SK-N-SH treated with all-trans-retinoic acid at 6 μM for 48 hours (cell line): ENCODE measurements around the gene MRPS5.

Experiments used
- ATAC-seq: fragments of 200-7000 bp; cut with Tn5 transposase; 3 replicates; pipeline ENCODE4 v1.9.1; 2020; ENCODE audit warnings: mild to moderate bottlenecking, moderate library complexity
- BACH2 ChIP-seq: fragments of 250-450 bp; sonication (Bioruptor Pico); IDR thresholded peaks from 2 replicates; pipeline ENCODE4 v1.9.0; 2021; ENCODE audit warnings: mild to moderate bottlenecking, borderline replicate concordance
- CSDC2 ChIP-seq: fragments of 250-450 bp; sonication (Bioruptor Pico); IDR thresholded peaks from 2 replicates; pipeline ENCODE4 v1.5.0; 2020; ENCODE audit warnings: mild to moderate bottlenecking, moderate library complexity
- CSRNP3 ChIP-seq: fragments of 250-450 bp; sonication (Bioruptor Pico); IDR thresholded peaks from 2 replicates; pipeline ENCODE4 v1.5.1; 2021; ENCODE audit warnings: mild to moderate bottlenecking, moderate library complexity
- ESRRG ChIP-seq: fragments of 250-450 bp; sonication (Bioruptor Pico); IDR thresholded peaks from 2 replicates; pipeline ENCODE4 v1.6.1; 2021; ENCODE audit warnings: mild to moderate bottlenecking
- GLIS3 ChIP-seq: fragments of 250-450 bp; sonication (Bioruptor Pico); IDR thresholded peaks from 2 replicates; pipeline ENCODE4 v1.5.0; 2020; ENCODE audit warnings: mild to moderate bottlenecking, moderate library complexity
- ISL1 ChIP-seq: fragments of 250-450 bp; sonication (Bioruptor Pico); IDR thresholded peaks from 2 replicates; pipeline ENCODE4 v2.1.2; 2022; ENCODE audit warnings: mild to moderate bottlenecking, moderate library complexity
- OSR1 ChIP-seq: fragments of 250-450 bp; sonication (Bioruptor Pico); IDR thresholded peaks from 2 replicates; pipeline ENCODE4 v1.8.0; 2022; ENCODE audit warnings: moderate library complexity, mild to moderate bottlenecking, inconsistent platforms
- PPARA ChIP-seq: fragments of 250-450 bp; sonication (Bioruptor Pico); IDR thresholded peaks from 2 replicates; pipeline ENCODE4 v1.5.0; 2020; ENCODE audit warnings: mild to moderate bottlenecking, borderline replicate concordance
- RARB ChIP-seq: fragments of 250-450 bp; sonication (Bioruptor Pico); IDR thresholded peaks from 2 replicates; pipeline ENCODE4 v1.8.0; 2021; ENCODE audit warnings: mild to moderate bottlenecking, moderate library complexity
- SNAI2 ChIP-seq: fragments of 250-450 bp; sonication (Bioruptor Pico); IDR thresholded peaks from 2 replicates; pipeline ENCODE4 v1.5.0; 2020; ENCODE audit warnings: mild to moderate bottlenecking, moderate library complexity
- TCF4 ChIP-seq: fragments of 250-450 bp; sonication (Bioruptor Pico); IDR thresholded peaks from 2 replicates; pipeline ENCODE4 v1.8.0; 2021; ENCODE audit warnings: mild to moderate bottlenecking, moderate library complexity, borderline replicate concordance
- TOX ChIP-seq: fragments of 250-450 bp; sonication (Bioruptor Pico); IDR thresholded peaks from 2 replicates; pipeline ENCODE4 v1.8.0; 2021; ENCODE audit warnings: mild to moderate bottlenecking, moderate library complexity, borderline replicate concordance
- TSHZ2 ChIP-seq: fragments of 250-450 bp; sonication (Bioruptor Pico); IDR thresholded peaks from 2 replicates; pipeline ENCODE4 v1.5.0; 2020; ENCODE audit warnings: mild to moderate bottlenecking, moderate library complexity
- ZC3H10 ChIP-seq: fragments of 250-450 bp; sonication (Bioruptor Pico); IDR thresholded peaks from 2 replicates; pipeline ENCODE4 v1.5.1; 2021; ENCODE audit warnings: mild to moderate bottlenecking, moderate library complexity
- ZFP3 ChIP-seq: fragments of 250-450 bp; sonication (Bioruptor Pico); IDR thresholded peaks from 2 replicates; pipeline ENCODE4 v1.5.0; 2020; ENCODE audit warnings: mild to moderate bottlenecking, moderate library complexity
- ZNF8 ChIP-seq: fragments of 450-650 bp; formaldehyde crosslinking; IDR thresholded peaks from 2 replicates; pipeline ENCODE4 v1.5.0; 2020; ENCODE audit warnings: mild to moderate bottlenecking, moderate library complexity
- TF ChIP-seq, protein P1 (sequence below): fragments of 250-450 bp; sonication (Bioruptor Pico); IDR thresholded peaks from 2 replicates; pipeline ENCODE4 v1.8.0; 2021; ENCODE audit warnings: low read depth, mild to moderate bottlenecking, moderate library complexity, borderline replicate concordance
- TF ChIP-seq, protein P2 (sequence below): fragments of 250-450 bp; sonication (Bioruptor Pico); IDR thresholded peaks from 2 replicates; pipeline ENCODE4 v1.5.1; 2020; ENCODE audit warnings: low read depth, mild to moderate bottlenecking, moderate library complexity
- TF ChIP-seq, protein P3 (sequence below): fragments of 250-450 bp; sonication (Bioruptor Pico); IDR thresholded peaks from 2 replicates; pipeline ENCODE4 v1.8.0; 2020; ENCODE audit warnings: mild to moderate bottlenecking, moderate library complexity, borderline replicate concordance

The MRPS5 gene

DNA sequence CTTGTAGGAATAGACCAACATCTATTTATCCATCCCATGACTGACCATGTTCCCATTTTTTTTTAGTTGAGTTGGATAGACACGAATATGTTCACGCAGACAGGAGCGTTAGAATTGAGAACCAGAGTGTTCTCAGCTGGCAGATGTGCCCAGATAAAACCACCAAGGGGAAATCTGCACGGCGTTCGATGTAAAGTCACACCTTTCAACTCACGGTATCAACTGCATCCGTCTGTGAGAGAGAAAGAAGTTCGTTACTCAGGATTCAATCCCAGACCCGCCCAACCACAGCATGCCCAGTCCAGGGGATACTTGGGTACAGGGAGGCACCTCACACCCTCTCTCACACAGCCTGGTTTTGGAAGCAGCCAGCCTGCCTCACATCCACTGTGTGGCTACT, 70.0 kb downstream of the MRPS5 start:
- no peak for ATAC-seq

GRCh38 chr2:95050385-95051300, 71.0 kb downstream of the MRPS5 start:
- no peak for TF ChIP-seq OSR1 (CRISPR knock-in tag)
- TF ChIP-seq ZC3H10 (CRISPR knock-in tag) = no peak
- TF ChIP-seq RARB (CRISPR knock-in tag) = no peak
- no peak for TF ChIP-seq CSRNP3
- no peak for TF ChIP-seq ESRRG
- TF ChIP-seq SNAI2 (CRISPR knock-in tag) = no peak
- TF ChIP-seq ISL1 (CRISPR knock-in tag) = no peak
- TF ChIP-seq TOX (CRISPR knock-in tag) = no peak
- TF ChIP-seq, protein P1, sequence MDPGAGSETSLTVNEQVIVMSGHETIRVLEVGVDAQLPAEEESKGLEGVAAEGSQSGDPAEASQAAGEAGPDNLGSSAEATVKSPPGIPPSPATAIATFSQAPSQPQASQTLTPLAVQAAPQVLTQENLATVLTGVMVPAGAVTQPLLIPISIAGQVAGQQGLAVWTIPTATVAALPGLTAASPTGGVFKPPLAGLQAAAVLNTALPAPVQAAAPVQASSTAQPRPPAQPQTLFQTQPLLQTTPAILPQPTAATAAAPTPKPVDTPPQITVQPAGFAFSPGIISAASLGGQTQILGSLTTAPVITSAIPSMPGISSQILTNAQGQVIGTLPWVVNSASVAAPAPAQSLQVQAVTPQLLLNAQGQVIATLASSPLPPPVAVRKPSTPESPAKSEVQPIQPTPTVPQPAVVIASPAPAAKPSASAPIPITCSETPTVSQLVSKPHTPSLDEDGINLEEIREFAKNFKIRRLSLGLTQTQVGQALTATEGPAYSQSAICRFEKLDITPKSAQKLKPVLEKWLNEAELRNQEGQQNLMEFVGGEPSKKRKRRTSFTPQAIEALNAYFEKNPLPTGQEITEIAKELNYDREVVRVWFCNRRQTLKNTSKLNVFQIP = no peak
- TF ChIP-seq TCF4 = no peak
- no peak for TF ChIP-seq ZFP3 (CRISPR knock-in tag)
- no peak for ATAC-seq

More for the DNA sequence above, 70.0 kb downstream of the MRPS5 start:
- TF ChIP-seq, protein P2, sequence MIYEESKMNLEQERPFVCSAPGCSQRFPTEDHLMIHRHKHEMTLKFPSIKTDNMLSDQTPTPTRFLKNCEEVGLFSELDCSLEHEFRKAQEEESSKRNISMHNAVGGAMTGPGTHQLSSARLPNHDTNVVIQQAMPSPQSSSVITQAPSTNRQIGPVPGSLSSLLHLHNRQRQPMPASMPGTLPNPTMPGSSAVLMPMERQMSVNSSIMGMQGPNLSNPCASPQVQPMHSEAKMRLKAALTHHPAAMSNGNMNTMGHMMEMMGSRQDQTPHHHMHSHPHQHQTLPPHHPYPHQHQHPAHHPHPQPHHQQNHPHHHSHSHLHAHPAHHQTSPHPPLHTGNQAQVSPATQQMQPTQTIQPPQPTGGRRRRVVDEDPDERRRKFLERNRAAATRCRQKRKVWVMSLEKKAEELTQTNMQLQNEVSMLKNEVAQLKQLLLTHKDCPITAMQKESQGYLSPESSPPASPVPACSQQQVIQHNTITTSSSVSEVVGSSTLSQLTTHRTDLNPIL = no peak
- TF ChIP-seq GLIS3 (CRISPR knock-in tag) (no peak), ISL1 (CRISPR knock-in tag) (no peak), ESRRG (no peak)
- TF ChIP-seq, protein P3, sequence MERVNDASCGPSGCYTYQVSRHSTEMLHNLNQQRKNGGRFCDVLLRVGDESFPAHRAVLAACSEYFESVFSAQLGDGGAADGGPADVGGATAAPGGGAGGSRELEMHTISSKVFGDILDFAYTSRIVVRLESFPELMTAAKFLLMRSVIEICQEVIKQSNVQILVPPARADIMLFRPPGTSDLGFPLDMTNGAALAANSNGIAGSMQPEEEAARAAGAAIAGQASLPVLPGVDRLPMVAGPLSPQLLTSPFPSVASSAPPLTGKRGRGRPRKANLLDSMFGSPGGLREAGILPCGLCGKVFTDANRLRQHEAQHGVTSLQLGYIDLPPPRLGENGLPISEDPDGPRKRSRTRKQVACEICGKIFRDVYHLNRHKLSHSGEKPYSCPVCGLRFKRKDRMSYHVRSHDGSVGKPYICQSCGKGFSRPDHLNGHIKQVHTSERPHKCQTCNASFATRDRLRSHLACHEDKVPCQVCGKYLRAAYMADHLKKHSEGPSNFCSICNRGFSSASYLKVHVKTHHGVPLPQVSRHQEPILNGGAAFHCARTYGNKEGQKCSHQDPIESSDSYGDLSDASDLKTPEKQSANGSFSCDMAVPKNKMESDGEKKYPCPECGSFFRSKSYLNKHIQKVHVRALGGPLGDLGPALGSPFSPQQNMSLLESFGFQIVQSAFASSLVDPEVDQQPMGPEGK (CRISPR knock-in tag) = no peak
- TF ChIP-seq, all 23 proteins: peak for 0

GRCh38 chr2:95049961-95050360, 71.6 kb downstream of the MRPS5 start:
- ATAC-seq = no peak; the same call in 2 of the 3 replicates
- no peak for TF ChIP-seq CSRNP3
- no peak for TF ChIP-seq ZC3H10 (CRISPR knock-in tag)
- no peak for TF ChIP-seq CSDC2 (CRISPR knock-in tag)
- TF ChIP-seq TSHZ2 (CRISPR knock-in tag) = no peak

DNA sequence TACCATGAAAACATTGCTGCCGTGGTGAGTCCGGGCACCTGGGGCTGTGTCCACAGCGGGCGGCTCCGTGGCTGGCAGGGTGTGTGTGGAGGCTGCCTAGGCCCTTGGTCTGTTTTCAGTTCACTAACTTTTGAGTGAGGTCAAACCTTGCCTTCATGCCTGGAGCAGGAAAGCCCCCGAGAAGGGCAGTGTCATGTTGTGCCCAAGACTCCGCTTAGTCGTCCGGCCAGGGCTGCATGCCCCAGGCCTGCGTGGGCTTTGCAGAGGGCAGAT, 72.0 kb downstream of the MRPS5 start:
- ATAC-seq = no peak; the same call in 2 of the 3 replicates
- TF ChIP-seq ZNF8 (CRISPR knock-in tag) = no peak
- TF ChIP-seq ISL1 (CRISPR knock-in tag) = no peak
- TF ChIP-seq GLIS3 (CRISPR knock-in tag) = no peak
- no peak for TF ChIP-seq ESRRG
- no peak for TF ChIP-seq TSHZ2 (CRISPR knock-in tag)
- no peak for TF ChIP-seq BACH2 (CRISPR knock-in tag)
- no peak for TF ChIP-seq ZC3H10 (CRISPR knock-in tag)
- no peak for TF ChIP-seq PPARA (CRISPR knock-in tag)
- TF ChIP-seq, protein P3 (CRISPR knock-in tag) = no peak
- no peak for TF ChIP-seq TOX (CRISPR knock-in tag)
- no peak for TF ChIP-seq OSR1 (CRISPR knock-in tag)
